Left ventricle myocardium inferior (tissue), 1 donor: Measurements from ENCODE around the gene XBP1. TPM values are rescaled to one million over a fixed set of nuclear protein-coding genes. Genes with fewer than 3 reads are reported as not detected.

Experiments
- DNase-seq: peaks from one replicate; pipeline ENCODE4 v3.0.0-alpha.2; 2020
- H3K27ac ChIP-seq: fragments of 200-600 bp; replicated peaks from 2 replicates; pipeline ENCODE4 v1.8.0; 2021
- H3K27me3 ChIP-seq: fragments of 200-600 bp; 2 replicates; pipeline ENCODE4 v1.8.0; 2021; ENCODE audit warnings: low read depth
- H3K36me3 ChIP-seq: fragments of 200-600 bp; 2 replicates; pipeline ENCODE4 v1.8.0; 2021
- H3K4me1 ChIP-seq: fragments of 200-600 bp; 2 replicates; pipeline ENCODE4 v1.8.0; 2021
- H3K4me3 ChIP-seq: fragments of 200-600 bp; 2 replicates; pipeline ENCODE4 v1.8.0; 2021; ENCODE audit warnings: mild to moderate bottlenecking, moderate library complexity
- H3K9me3 ChIP-seq: fragments of 200-600 bp; replicated peaks from 2 replicates; pipeline ENCODE4 v1.8.0; 2021
- intact Hi-C: fragments of 100-400 bp; cut with micrococcal nuclease; formaldehyde crosslinking; loops from one replicate; pipeline ENCODE4 v1.11.0; 2022
- total RNA-seq: library from RNA; stranded (reverse); fragmentation: NEBNext Ultra II Directional; extraction: Animal tissue kit (Norgen Biotek cat#: 25700); gene quantifications from one replicate; pipeline ENCODE4 v1.2.1, GENCODE V29; 2021
- TF ChIP-seq, protein P1 (sequence below): fragments of 200-600 bp; IDR thresholded peaks from 2 replicates; pipeline ENCODE4 v1.8.0; 2021; ENCODE audit warnings: antibody characterized with exemption, mild to moderate bottlenecking, borderline replicate concordance
- donor health status: DM: no; HTN: yes; CAD: no; lungs with severe emphysema.

The XBP1 gene
- total RNA-seq, 1 donor from 2014 or later = 75.9 TPM

DNA sequence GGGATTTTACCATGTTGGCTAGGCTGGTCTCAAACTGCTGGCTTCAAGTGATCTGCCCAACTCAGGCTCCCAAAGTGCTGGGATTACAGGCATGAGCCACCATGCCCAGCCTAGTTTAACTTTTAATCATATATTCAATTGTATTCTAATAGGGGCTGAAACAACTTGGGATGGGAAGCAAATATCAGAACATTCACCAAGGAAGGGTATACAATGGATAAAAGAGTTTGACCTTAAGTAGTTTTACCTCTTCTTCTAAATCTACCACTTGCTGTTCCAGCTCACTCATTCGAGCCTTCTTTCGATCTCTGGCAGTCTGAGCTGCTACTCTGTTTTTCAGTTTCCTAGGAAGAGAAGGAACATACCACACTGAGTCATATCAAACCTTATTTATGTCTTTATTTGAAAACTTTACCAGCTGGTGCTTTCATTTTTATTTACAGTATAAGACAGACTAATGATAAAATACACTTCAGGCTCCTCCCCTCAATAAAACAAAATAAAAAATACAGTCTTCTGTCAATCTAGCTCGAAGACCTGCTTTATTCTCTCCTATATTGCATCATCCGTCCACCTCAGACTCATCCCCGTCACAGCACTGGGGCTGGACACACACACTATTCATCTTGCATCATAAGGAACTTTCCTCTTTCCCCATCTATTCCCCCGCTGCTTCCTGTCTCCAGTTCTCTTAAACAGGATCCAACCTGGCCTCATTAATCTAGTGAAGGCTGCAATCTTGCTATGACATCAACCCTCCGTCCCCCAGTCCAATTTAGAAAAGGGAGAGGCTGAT lies 1.4 kb downstream of the XBP1 start:
- H3K9me3 ChIP-seq = no peaks in the 10 kb centered on the region
- peak overlapping the region; percentile 97 for H3K4me3 ChIP-seq
- H3K27ac ChIP-seq = peak overlapping the region; percentile 100
- H3K4me1 ChIP-seq = peaks cover 84% of the 10 kb centered on the region
- intact Hi-C loops = no loop called here
- H3K36me3 ChIP-seq = peaks cover 48% of the 10 kb centered on the region
- no peaks in the 10 kb centered on the region for H3K27me3 ChIP-seq
- DNase-seq = no peak
- TF ChIP-seq, protein P1, sequence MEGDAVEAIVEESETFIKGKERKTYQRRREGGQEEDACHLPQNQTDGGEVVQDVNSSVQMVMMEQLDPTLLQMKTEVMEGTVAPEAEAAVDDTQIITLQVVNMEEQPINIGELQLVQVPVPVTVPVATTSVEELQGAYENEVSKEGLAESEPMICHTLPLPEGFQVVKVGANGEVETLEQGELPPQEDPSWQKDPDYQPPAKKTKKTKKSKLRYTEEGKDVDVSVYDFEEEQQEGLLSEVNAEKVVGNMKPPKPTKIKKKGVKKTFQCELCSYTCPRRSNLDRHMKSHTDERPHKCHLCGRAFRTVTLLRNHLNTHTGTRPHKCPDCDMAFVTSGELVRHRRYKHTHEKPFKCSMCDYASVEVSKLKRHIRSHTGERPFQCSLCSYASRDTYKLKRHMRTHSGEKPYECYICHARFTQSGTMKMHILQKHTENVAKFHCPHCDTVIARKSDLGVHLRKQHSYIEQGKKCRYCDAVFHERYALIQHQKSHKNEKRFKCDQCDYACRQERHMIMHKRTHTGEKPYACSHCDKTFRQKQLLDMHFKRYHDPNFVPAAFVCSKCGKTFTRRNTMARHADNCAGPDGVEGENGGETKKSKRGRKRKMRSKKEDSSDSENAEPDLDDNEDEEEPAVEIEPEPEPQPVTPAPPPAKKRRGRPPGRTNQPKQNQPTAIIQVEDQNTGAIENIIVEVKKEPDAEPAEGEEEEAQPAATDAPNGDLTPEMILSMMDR = no peak

DNA sequence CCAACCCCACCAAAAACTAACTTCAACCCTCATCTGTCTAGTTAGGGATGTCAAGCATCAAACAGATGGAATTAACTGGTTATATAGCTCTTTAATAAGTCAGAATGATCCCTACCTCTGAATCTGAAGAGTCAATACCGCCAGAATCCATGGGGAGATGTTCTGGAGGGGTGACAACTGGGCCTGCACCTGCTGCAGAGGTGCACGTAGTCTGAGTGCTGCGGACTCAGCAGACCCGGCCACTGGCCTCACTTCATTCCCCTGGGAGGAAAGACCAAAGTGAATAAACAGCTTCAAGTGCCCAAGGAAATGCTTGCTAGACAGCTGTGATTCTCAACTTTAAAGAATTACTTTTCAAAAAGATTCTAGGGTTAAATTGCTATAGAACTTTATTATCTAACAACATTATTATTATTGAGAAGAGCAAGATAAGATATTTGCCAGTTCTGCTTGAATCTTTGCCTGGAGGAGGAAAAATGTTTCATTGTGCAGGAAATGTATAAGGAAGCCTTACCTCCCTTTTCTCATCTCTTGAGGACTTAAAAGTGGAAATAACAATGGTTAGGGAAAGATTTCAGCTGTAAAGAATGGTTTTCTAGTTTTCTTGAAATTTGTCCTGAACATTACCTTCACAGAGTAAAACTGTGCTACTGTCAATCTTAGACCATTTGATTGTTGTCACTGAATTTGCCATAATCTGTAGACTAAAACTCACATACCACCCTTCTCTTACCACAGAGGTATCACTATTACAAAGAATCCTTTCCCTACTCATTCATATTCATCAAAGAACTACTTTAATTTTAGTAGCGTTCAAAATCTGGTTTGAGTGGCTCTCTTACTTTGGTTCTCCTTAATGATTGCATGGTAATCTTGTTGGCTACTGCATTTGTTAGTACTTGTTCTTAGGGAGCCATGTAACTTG lies 4.2 kb downstream of the XBP1 start:
- no peaks in the 10 kb centered on the region for H3K9me3 ChIP-seq
- H3K36me3 ChIP-seq = peaks cover 63% of the 10 kb centered on the region
- intact Hi-C loops = no loop called here
- H3K27me3 ChIP-seq = no peaks in the 10 kb centered on the region
- H3K27ac ChIP-seq = peak overlapping the region; percentile 25
- DNase-seq = no peak
- TF ChIP-seq, protein P1 = no peak
- H3K4me3 ChIP-seq = no peak overlapping the region
- peaks cover 83% of the 10 kb centered on the region for H3K4me1 ChIP-seq

DNA sequence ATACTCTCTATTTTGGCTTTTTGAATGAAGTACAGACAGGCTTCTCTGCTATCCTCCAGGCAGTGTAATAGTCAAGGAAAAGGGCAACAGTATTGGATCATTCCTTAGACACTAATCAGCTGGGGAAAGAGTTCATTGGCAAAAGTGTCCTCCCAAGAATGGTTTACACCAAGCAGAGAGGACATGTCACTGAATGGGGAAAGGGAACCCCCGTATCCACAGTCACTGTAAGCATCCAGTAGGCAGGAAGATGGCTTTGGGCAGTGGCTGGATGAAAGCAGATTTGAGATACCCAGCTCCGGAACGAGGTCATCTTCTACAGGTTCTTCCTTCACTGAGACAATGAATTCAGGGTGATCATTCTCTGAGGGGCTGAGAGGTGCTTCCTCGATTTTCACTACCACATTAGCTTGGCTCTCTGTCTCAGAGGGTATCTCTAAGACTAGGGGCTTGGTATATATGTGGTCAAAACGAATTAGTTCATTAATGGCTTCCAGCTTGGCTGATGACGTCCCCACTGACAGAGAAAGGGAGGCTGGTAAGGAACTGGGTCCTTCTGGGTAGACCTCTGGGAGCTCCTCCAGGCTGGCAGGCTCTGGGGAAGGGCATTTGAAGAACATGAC lies 5.2 kb downstream of the XBP1 start:
- TF ChIP-seq, protein P1 = no peak
- H3K9me3 ChIP-seq = no peaks in the 10 kb centered on the region
- peak overlapping the region; percentile 25 for H3K27ac ChIP-seq
- peaks cover 78% of the 10 kb centered on the region for H3K4me1 ChIP-seq
- H3K4me3 ChIP-seq = no peak overlapping the region
- peaks cover 63% of the 10 kb centered on the region for H3K36me3 ChIP-seq
- intact Hi-C loops = no loop called here
- DNase-seq = no peak
- H3K27me3 ChIP-seq = no peaks in the 10 kb centered on the region

DNA sequence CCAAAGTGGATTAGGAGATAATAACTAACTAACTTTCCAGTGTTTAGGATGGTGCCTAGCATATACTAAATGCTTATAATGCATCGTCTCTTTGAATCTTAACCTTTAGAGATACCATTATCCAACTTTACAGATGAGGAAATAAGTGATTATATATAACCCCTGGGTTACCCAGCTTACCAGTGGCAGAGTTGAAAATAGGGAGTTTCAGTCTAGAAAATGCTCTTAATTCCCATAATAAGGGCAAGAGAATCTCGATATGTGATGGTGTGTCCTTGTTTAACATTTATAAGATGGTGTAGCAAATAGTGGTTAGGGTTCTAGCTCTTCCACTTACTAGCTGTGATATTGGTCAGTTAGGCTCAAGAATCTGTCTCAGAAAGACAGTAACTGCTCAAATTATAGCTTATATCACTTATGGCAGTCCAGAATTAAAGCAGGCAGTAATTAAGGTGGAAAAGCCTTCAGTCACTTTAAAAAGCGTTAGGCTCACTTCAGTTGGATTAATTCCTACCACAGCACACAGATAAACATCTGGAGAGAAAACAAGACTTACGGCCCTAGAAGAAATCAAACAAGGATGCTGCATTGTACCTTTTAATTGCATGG lies 6.3 kb downstream of the XBP1 start:
- H3K36me3 ChIP-seq = peaks cover 63% of the 10 kb centered on the region
- H3K9me3 ChIP-seq = no peaks in the 10 kb centered on the region
- intact Hi-C loops = no loop called here

More for the DNA sequence above, 6.3 kb downstream of the XBP1 start:
- TF ChIP-seq, protein P1 = no peak
- H3K27me3 ChIP-seq = no peaks in the 10 kb centered on the region
- no peak overlapping the region for H3K4me3 ChIP-seq
- no peak for DNase-seq
- H3K27ac ChIP-seq = no peak overlapping the region
- peaks cover 67% of the 10 kb centered on the region for H3K4me1 ChIP-seq
